Endothelial cell of umbilical vein (primary cell): ENCODE data around the gene RNASET2. TPM values are rescaled to one million over a fixed set of nuclear protein-coding genes. Genes with fewer than 3 reads are reported as not detected.
"Not testable (repeated sequence)": the region's sequence is repeated elsewhere in the genome, so short reads cannot be mapped to it uniquely, and the experiment has no call there.

Experiments used
- BruUV-seq: library from RNA; stranded (reverse); fragments of 400-500 nt; replicated peaks from 2 replicates; lab custom pipeline; 2021; lab: Mats Ljungman, UMichigan
- CTCF ChIA-PET: fragments of 300-600, 350-600 bp; sonication (Branson Sonifier 250); formaldehyde crosslinking; loops from one replicate; lab custom pipeline; 2021; ENCODE audit warnings: antibody characterized with exemption, inconsistent platforms; lab: Charles Lee
- POLR2A ChIA-PET: fragments of 300-600, 350-600 bp; sonication (Branson Sonifier 250); formaldehyde crosslinking; loops from one replicate; lab custom pipeline; 2021; ENCODE audit warnings: antibody characterized with exemption, inconsistent platforms; lab: Charles Lee
- DNase-seq: peaks from one replicate; pipeline ENCODE4 v3.0.0-alpha.2; 2011; ENCODE audit warnings: low read depth, low spot score
- FAIRE-seq: peaks from 2 replicates; lab custom pipeline; 2011; peaks lifted over from hg19 to GRCh38; lab: Jason Lieb, UNC
- H2AFZ ChIP-seq: 2 replicates; pipeline ENCODE4 v1.6.0; 2012; ENCODE audit warnings: low read depth, low read length, control low read depth, inconsistent platforms
- H3K27ac ChIP-seq: 2 replicates; pipeline ENCODE4 v1.5.1; 2011; ENCODE audit warnings: low read depth, mild to moderate bottlenecking, control low read depth, low read length, moderate library complexity; ENCODE audit not compliant: insufficient read depth
- H3K27me3 ChIP-seq, 2 experiments: 2 replicates each; pipeline versions ENCODE4 v1.6.0 to v1.6.1; 2011; ENCODE audit warnings: low read length in 2 of 2, mixed read lengths in 1 of 2; ENCODE audit not compliant: control insufficient read depth in 2 of 2, insufficient read depth in 2 of 2
- H3K36me3 ChIP-seq, 2 experiments: 2 replicates in 1 of 2; 3 replicates in 1 of 2; pipeline ENCODE4 v1.5.1; 2011; ENCODE audit warnings: low read length in 2 of 2, mild to moderate bottlenecking in 1 of 2, moderate library complexity in 1 of 2; ENCODE audit not compliant: control insufficient read depth in 2 of 2, insufficient read depth in 2 of 2; ENCODE audit errors: extremely low read depth in 1 of 2
- H3K4me1 ChIP-seq: 3 replicates; pipeline ENCODE4 v1.5.1; 2011; ENCODE audit warnings: mild to moderate bottlenecking, low read length; ENCODE audit not compliant: control insufficient read depth, insufficient read depth; ENCODE audit errors: extremely low read depth
- H3K4me2 ChIP-seq: 2 replicates; pipeline ENCODE4 v1.6.1; 2011; ENCODE audit warnings: low read length, control low read depth, mixed read lengths; ENCODE audit not compliant: insufficient read depth
- H3K4me3 ChIP-seq, 3 experiments: fragments of 200-600 bp in 1 of 3; sonication (generic), shearing (Covaris generic) in 1 of 3; replicated peaks in 1 of 3; 2 replicates each; pipeline ENCODE4 v1.5.1; 2011 to 2016; ENCODE audit warnings: control low read depth in 3 of 3, low read length in 3 of 3, mild to moderate bottlenecking in 2 of 3, inconsistent platforms in 1 of 3, low read depth in 1 of 3, moderate library complexity in 1 of 3; ENCODE audit not compliant: insufficient read depth in 1 of 3
- H3K79me2 ChIP-seq: 2 replicates; pipeline ENCODE4 v1.6.0; 2012; ENCODE audit warnings: low read length, inconsistent platforms; ENCODE audit not compliant: control insufficient read depth, insufficient read depth
- H3K9ac ChIP-seq: replicated peaks from 2 replicates; pipeline ENCODE3; 2011; ENCODE audit warnings: low read length, control low read depth; ENCODE audit not compliant: insufficient read depth; ENCODE audit errors: extremely low read depth
- H3K9me1 ChIP-seq: replicated peaks from 3 replicates; pipeline ENCODE4 v1.6.0; 2011; ENCODE audit warnings: mild to moderate bottlenecking, low read length; ENCODE audit not compliant: control insufficient read depth, insufficient read depth; ENCODE audit errors: extremely low read depth
- H3K9me3 ChIP-seq: replicated peaks from 2 replicates; pipeline ENCODE4 v1.5.1; 2012; ENCODE audit warnings: low read length, inconsistent platforms; ENCODE audit not compliant: control insufficient read depth, insufficient read depth
- H4K20me1 ChIP-seq: replicated peaks from 2 replicates; pipeline ENCODE3; 2011; ENCODE audit warnings: mild to moderate bottlenecking, low read length; ENCODE audit not compliant: control insufficient read depth, insufficient read depth; ENCODE audit errors: extremely low read depth
- EZH2 ChIP-seq: IDR thresholded peaks from 2 replicates; pipeline ENCODE4 v1.6.1; 2012; ENCODE audit warnings: borderline replicate concordance, low read depth, mild to moderate bottlenecking, moderate library complexity, low read length, inconsistent platforms; ENCODE audit not compliant: severe bottlenecking
- FOS ChIP-seq: IDR thresholded peaks from 2 replicates; pipeline ENCODE4 v1.6.1; 2011; ENCODE audit warnings: mild to moderate bottlenecking, low read length, moderate library complexity, borderline replicate concordance; ENCODE audit not compliant: insufficient read depth
- MYC ChIP-seq: IDR thresholded peaks from one replicate; pipeline ENCODE4 v1.6.1; 2011; ENCODE audit warnings: mild to moderate bottlenecking, low read depth, low read length
- POLR2A ChIP-seq: IDR thresholded peaks from 2 replicates; pipeline ENCODE4 v1.6.1; 2012; ENCODE audit warnings: low read depth, mild to moderate bottlenecking, control low read depth, low read length
- POLR2AphosphoS5 ChIP-seq: IDR thresholded peaks from 2 replicates; pipeline ENCODE4 v1.6.1; 2012; ENCODE audit warnings: low read depth, mild to moderate bottlenecking, control low read depth, low read length, moderate library complexity; ENCODE audit not compliant: insufficient read depth
- dilution Hi-C: fragments of 300-500 bp; cut with MboI; formaldehyde crosslinking; loops from one replicate; pipeline ENCODE4 v1.15.0; 2019; ENCODE audit warnings: low sequenced_read_pairs; ENCODE audit not compliant: extremely low pct_ligation_motif_present
- intact Hi-C: fragments of 100-400 bp; cut with micrococcal nuclease; formaldehyde crosslinking; loops from one replicate; pipeline ENCODE4 v1.10.0; 2022
- polyA plus RNA-seq, 4 experiments: library from polyadenylated mRNA; depleted of rRNA in 3 of 4; stranded (reverse) in 3 of 4; unstranded in 1 of 4; fragments of >200 nt; gene quantifications; 2 replicates each; pipeline versions ENCODE4 v1.2.1 to v1.2.3, GENCODE V29; 2011 to 2012; ENCODE audit warnings: missing spikeins in 1 of 4
- total RNA-seq: library from RNA; stranded (reverse); gene quantifications from 2 replicates; pipeline ENCODE4 v1.2.3, GENCODE V29; 2021
- TF ChIP-seq, protein P1 (sequence below): IDR thresholded peaks from 2 replicates; pipeline ENCODE4 v1.6.1; 2011; ENCODE audit not compliant: insufficient read depth, insufficient read length

RNASET2 gene
- total and polyA plus RNA-seq, 2 donors (not counting 3 experiments of a cell fraction or from before 2014, with no cell fraction given), result 10.7 to 11.4 TPM

- no peaks in the 10 kb centered on the region for H4K20me1 ChIP-seq
- ChIA-PET POLR2A (no interaction called here), CTCF (no interaction called here)
- no peaks in the 10 kb centered on the region for H3K9me1 ChIP-seq
- no peak overlapping the region for H3K9ac ChIP-seq
- intact Hi-C loops, result no loop called here
- BruUV-seq, result no TSS peak
- no peaks in the 10 kb centered on the region for H3K79me2 ChIP-seq
- H3K4me2 ChIP-seq, result no peak overlapping the region
- dilution Hi-C loops, result no loop called here
- H3K36me3 ChIP-seq, result no peaks in the 10 kb centered on the region
- DNase-seq (no peak), FAIRE-seq (no peak)
- no peaks in the 10 kb centered on the region for H3K4me1 ChIP-seq
- H3K4me3 ChIP-seq, result no peak overlapping the region
- no peak overlapping the region for H3K27ac ChIP-seq
- H2AFZ ChIP-seq, result no peak overlapping the region
- H3K27me3 ChIP-seq, result no peaks in the 10 kb centered on the region
- TF ChIP-seq, protein P1, sequence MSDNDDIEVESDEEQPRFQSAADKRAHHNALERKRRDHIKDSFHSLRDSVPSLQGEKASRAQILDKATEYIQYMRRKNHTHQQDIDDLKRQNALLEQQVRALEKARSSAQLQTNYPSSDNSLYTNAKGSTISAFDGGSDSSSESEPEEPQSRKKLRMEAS, result no peak
- no peak for TF ChIP-seq POLR2AphosphoS5
- no peak for TF ChIP-seq FOS
- TF ChIP-seq MYC, result no peak
- H3K9me3 ChIP-seq, result no peaks in the 10 kb centered on the region
Observed at GRCh38 chr6:166900130-166900708, 56.1 kb downstream of the RNASET2 start.

DNA sequence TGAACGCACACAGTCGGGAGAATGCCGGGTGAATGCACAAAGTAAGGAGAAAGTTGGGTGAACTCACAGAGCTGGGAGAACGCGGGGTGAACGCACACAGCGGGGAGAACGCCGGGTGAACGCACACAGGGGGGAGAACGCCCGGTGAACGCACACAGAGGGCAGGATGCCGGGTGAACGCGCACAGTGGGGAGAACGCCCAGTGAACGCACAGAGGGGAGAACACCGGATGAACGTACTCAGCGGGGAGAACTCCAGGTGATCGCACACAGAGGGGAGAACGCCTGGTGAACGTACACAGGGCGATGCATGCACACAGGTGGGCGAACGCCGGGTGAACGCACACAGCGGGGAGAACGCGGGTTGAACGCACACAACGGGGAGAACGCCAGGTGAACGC lies 57.4 kb downstream of the RNASET2 start:
- H3K27ac ChIP-seq, result no peak overlapping the region
- POLR2A ChIA-PET, result no interaction called here
- no peak for DNase-seq
- H3K4me2 ChIP-seq, result no peak overlapping the region
- CTCF ChIA-PET, result no interaction called here
- no peak overlapping the region for H3K9ac ChIP-seq
- dilution Hi-C loops, result no loop called here
- H3K79me2 ChIP-seq, result no peaks in the 10 kb centered on the region
- H3K4me1 ChIP-seq, result no peaks in the 10 kb centered on the region
- no peaks in the 10 kb centered on the region for H3K27me3 ChIP-seq
- TF ChIP-seq POLR2A (no peak), EZH2 (no peak), MYC (no peak)
- intact Hi-C loops, result no loop called here
- no peaks in the 10 kb centered on the region for H3K9me1 ChIP-seq
- H3K36me3 ChIP-seq, result no peaks in the 10 kb centered on the region
- no peaks in the 10 kb centered on the region for H3K9me3 ChIP-seq
- H3K4me3 ChIP-seq, result no peak overlapping the region
- no peak overlapping the region for H2AFZ ChIP-seq
- no peaks in the 10 kb centered on the region for H4K20me1 ChIP-seq
- FAIRE-seq, result no peak
- BruUV-seq, result no TSS peak

- H3K79me2 ChIP-seq, intact Hi-C loops, H3K9me1 ChIP-seq, H3K27ac ChIP-seq, H3K27me3 ChIP-seq, FAIRE-seq, H3K4me1 ChIP-seq, H3K4me2 ChIP-seq, H3K9me3 ChIP-seq, H4K20me1 ChIP-seq, H3K9ac ChIP-seq, dilution Hi-C loops, POLR2A ChIA-PET, BruUV-seq, H3K36me3 ChIP-seq, H3K4me3 ChIP-seq, DNase-seq, H2AFZ ChIP-seq, CTCF ChIA-PET: not testable (repeated sequence)
Observed at GRCh38 chr6:166894614-166895013, 61.7 kb downstream of the RNASET2 start.
